GM21576 (cell line): ENCODE measurements around the gene ITGAE.

Source experiments
- ATAC-seq: cut with Tn5 transposase; IDR thresholded peaks from one replicate; pipeline ENCODE4 v1.9.1; 2021; ENCODE audit warnings: mild to moderate bottlenecking, moderate library complexity; ENCODE audit not compliant: unreplicated experiment

Gene ITGAE

DNA sequence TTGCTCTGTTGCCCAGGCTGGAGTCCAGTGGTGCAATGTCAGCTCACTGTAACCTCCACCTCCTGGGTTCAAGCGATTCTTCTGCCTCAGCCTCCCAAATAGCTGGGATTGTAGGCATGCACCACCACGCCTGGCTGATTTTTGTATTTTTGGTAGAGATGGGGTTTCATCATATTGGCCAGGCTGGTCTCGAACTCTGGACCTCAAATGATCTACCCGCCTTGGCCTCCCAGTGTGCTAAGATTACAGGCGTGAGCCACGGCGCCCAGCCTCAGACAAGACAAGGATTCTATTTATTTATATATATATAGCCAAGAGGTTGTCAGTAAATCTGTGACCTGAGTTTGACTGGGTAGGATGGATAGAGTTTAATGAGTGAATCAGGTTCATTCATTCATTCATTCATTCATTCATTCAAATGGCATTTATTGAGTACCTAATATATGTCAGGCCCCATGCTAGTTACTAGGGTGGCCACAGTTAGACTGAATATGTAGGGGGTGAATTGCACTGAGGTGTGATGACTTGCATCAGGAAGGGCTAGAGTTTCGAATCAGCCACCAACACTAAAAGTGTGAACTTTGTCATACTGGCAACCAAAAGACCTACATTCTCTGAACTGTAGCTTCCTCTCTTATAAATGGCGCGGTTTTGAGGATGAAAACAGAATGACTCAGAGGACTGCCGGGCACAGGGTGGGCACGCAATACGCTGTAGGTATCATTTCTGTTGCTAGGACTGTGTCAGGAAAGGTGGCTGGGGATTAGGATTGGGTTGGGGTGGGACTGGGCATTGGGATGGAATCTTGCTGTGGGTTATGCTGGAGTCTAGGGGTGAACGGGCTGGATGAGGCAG lies 37.8 kb downstream of the ITGAE start:
- no peak for ATAC-seq

DNA sequence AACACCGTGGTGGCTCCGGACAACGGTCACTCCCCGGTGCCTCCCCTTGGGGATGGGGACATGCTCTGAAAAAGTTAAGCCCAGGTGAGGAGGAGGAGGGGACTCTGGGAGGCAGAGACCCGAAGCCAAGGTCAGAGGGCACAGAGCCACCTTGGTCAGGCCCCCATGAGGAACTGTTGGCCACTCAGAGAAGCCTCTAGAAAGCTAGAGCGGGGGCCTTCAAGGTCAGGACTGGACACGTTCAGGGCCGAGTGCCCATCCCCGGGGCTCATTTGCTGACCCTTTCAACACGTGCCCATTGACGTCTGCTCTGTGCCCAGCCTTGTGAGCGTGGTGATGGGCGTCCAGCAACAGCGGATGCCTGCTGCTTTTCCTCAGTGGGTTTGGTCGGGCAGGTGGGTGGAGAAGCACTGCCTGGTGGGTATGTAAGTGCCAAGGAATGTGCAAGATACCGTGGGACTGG lies 39.0 kb downstream of the ITGAE start:
- ATAC-seq, result no peak

DNA sequence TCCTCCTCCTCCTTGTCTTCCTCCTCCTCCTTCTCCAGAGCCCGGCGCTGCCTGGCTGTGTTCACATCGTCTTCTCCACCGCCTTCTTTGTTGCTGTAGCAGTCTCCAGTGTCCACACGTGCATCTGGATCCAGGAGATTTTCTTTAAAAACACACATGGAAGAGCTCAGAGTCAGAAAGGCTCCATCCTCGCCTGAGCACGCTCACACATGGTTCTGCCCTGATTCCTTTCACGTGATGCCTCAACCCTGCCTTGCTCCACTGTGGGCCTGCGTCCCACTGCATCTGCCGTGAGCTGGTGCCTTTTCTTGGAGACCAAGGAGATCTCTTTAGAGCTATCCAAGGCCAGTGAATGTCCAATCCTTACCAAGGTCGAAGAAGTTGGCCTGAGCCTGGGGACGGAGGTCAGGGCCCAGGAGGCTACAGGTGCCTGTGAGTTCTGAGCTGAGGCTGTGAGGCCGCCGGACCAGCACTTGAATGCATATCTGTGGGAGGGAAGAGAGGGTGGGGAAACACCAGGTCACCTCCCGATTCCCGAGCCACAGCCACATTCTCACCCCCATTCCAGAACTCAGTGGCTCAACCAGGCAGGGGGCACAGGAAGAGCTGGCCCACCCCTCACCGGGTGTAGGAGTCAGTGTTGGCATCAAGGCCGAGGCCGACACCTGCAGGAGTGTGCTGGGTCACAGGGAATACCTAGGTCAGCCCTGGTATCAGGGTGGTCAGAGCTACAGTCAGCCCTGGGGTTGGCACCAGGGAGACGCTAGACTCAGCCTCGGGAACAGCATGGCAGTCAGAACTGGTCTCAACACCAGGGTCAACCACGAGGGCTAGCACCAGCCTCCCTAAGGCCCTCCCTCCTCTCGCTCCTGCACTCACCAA lies 39.7 kb downstream of the ITGAE start:
- ATAC-seq, result no peak

DNA sequence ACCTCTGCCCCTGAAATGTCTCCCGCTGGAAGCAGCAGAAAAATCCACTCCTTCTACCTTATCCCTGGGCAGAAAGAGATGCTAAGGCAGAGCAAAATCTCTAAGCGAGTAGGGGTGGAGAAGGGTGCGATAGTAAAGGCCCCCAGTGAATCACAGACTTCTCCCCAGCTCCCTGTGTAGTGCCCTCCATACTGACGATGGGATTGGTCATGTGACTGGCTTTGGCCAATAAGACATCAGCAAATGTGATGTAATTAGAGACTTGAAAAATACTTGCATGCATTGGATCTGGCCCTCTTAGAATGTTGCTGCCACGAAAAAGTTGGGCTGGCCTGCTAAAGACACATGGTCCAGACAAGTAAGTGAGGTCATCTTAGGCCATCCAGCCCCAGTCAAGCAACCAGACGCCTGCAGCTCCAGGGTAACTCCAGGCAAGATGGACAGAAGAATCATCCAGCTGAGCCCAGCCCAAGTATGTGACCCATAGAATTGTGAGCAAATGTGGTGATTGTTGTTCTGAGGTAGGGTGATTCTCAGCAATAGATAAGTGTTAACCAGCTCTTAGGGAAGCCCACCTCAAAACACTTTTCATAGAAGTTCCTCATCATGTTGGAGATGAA lies 41.3 kb downstream of the ITGAE start:
- ATAC-seq, result no peak

DNA sequence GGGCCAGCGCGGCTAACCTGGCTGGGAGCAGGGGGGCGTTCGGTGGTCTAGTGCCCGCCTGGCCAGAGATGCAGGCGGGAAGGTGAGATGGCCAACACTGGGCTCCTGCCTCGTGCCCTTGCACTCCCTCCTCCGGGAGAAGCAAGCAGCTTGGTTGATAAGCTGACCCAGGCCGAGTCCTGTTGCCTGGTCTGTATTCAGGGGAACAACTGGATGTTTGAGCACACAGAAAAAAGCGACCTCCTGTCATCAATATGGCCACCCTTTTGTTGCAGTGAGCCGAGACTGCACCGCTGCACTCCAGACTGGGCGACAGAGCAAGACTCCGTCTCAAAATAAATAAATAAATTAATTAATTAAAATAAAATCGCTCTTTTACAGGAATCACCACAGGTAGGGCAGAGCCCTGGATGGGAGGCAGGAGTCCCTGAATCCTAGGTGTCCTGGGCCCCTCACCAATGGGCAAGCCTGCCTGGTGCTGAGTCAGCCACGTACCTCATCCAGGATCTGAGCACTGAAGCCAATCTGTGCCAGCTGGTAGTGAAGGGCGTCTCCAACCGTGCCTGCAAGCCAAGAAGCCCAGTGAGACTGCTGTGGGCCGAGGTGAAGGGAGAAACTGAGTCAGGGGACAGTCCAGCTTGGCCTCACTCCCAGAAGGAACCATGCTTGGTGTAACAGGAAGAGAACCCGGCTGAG lies 45.5 kb downstream of the ITGAE start:
- ATAC-seq, result no peak

DNA sequence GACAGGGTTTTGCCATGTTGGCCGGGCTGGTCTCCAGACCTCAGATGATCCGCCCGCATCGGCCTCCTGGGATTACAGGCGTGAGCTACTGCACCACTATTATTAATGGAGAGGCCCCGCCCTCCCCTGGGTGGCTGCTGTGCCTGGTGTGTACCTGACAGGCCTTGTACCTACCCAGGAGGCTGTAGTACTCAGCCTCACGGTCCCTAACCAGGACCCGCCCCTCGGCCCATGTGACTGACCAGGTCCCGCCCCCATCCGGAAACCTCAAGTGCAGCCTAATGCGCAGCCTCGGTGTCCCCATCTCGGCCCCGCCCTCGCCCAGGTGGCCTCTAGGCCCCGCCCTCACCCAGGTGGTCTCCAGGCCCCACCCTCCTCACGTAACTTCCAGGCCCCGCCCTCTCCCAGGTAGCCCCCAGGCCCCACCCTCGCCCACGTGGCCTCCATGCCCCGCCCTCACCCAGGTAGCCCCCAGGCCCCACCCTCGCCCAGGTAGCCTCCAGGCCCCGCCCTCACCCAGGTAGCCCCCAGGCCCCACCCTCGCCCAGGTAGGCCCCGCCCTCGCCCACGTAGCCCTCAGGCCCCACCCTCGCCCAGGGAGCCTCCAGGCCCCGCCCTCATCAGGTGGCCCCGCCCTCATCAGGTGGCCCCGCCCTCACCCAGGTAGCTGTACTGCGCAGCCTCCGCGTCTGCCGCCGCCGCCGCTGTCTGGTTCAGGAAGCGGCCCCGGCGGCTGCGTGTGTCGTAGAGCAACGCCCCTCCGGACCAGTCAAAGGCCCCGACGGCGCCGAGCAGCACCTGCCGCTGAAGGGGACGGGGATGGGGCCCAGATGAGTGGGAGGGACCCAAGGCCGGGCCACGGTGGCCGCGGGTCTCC lies 46.3 kb downstream of the ITGAE start:
- ATAC-seq, result no peak

DNA sequence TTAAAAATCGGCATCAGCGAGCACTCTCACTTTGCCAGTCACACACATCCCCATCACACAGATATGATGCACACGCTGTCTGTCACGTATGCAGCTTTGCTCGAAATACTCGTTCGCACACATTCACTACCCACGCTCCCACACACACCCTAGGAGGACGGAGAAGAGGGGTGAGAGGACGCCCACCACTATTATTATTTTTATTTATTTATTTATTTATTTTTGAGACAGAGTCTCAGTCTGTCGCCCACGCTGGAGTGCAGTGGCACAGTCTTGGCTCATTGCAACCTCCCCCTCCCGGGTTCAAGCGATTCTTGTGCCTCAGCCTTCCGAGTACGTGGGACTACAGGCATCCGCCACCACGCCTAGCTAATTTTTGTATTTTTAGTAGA lies 46.9 kb downstream of the ITGAE start:
- ATAC-seq, result no peak

DNA sequence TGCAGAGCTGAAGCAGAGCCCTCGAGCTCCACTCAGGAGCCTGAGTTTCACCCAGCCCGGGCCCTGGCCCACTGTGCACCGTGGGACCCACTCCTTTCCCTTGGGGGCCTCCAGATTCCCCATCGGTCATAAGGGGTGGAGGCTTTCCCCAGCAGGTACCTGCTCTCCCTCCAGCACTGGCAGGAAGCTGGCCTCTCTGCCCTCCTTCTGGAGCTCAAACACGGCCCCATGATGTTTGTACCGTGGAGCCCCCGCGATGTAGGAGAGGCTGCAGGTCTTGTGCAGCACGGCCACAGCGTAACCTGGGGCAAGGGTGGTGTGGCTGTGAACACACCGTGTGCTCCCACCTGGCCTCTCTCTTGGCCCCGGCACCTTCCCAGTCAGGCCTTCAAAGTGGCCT lies 47.4 kb downstream of the ITGAE start:
- ATAC-seq, result no peak

DNA sequence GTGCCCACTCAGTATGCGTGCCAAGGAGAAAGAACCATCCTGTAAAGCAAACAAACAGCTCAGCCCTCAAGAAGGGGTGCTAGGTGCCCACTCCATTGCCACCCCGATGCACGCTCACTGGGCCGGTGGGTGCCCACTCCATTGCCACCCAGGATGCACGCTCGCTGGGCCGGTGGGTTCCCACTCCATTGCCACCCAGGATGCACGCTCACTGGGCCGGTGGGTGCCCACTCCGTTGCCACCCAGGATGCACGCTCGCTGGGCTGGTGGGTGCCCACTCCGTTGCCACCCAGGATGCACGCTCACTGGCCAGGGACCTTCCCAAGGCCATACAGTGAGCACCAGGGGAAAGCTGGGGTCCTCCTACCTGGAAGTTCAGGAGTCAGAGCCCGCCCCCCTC lies 49.2 kb downstream of the ITGAE start:
- ATAC-seq, result no peak

DNA sequence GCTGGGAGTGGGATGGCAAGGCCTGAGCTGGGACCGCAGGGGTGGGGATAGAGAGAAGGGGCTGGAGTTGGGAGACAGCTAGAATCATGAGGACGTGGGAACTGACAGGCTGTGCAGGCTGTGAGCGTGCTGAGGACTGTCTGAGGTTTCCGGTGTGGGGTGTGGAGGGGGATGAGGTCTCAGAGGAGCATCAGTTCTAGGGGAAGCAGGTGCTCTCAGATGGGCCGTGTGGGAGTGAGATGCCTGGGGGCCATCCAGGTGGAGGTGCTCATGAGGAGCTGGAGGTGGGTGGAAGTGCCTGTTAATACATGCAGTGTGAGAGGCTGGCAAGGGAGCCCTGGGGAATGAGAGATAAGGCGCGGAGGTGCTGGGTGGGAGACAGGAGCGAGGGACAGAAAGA lies 50.1 kb downstream of the ITGAE start:
- no peak for ATAC-seq

DNA sequence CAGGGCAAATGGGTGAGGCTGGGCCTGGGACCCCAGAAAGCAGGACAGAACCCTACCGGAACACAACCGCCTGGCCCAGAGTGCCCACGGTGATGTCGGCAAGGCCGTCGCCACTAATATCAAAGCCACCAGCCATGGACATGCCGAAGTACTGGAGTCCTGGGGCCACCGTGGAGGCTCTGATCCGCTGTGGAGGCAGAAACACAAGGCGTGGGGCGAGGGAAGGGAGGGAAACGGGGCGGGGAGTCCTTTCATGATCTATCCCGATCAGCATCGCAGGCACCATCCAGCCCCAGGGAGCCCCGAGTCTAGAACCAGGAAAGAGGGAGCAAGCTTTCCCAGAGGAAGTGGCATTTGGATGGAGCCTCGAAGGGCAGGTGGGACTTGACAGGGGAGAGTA lies 50.7 kb downstream of the ITGAE start:
- ATAC-seq, result no peak

DNA sequence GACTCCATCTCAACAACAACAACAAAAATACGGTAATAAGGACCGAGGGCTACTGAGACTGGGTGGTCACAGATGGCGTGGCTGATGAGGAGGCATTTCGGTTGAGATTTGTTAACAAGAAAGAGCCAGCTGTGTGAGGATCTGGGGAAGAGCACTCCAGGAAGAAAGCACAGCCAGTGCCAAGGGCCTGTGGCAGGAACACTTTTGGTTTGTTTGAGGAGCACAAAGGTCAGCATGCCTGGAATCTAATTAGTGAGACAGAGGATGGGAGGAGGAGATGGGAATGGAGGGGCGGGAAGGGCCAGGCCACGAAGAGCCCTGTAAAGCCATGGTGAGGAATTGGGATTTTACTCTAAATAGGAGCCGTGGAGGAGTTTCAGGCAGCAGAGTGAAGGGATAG lies 52.4 kb downstream of the ITGAE start:
- ATAC-seq, result no peak

DNA sequence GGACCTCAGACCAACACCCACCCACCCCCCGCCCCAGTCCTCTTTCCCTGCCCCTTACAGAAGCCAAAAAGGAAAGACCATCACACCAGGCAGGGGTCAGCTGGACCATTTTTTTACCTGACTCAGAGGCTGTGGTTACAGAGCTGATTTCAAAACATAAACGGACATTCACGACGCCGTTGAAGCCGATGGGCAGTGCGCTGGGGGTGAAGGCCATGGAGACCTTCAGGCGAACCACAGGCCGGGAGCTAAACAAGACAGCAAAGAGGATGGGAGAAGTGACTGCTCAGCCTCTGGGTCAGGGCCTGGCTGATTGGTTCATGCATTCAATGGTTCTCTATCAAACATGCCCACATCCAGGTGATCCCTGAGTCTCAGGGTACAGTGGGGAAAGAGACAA lies 53.2 kb downstream of the ITGAE start:
- ATAC-seq, result no peak

DNA sequence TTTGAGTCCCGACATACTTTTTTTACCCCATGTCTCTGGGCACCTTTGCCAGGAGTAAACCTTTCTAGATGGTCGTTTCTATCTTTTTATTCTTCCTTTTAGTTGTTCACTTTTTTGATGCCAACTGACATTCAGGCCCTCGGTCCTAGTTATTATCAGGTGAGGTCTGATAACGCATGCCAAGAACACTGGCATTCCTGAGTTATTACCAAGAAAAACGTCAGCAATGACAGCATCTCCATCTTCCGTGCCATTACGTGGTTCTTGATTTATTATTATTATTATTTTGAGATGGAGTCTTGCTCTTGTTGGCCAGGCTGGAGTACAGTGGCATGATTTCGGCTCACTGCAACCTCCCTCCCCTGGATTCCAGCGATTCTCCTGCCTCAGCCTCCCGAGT lies 55.9 kb downstream of the ITGAE start:
- ATAC-seq, result no peak

DNA sequence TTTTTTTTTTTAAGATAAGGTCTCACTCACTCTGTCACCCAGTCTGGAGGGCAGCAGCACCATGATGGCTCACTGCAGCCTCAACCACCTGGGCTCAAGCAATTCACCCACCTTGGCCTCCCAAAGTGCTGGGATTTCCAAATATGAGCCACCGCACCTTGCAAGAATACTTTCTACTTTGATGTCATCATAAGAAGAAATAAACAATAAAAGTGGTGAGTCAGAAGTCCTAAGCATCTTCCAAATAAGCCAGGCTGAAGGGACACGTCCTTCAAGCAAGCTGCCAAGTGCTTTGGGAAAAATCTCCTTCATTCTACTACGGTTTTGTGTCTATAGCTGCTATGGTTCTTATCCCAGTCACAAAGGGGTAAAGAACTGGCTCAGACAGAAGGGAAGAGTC lies 57.0 kb downstream of the ITGAE start:
- no peak for ATAC-seq

DNA sequence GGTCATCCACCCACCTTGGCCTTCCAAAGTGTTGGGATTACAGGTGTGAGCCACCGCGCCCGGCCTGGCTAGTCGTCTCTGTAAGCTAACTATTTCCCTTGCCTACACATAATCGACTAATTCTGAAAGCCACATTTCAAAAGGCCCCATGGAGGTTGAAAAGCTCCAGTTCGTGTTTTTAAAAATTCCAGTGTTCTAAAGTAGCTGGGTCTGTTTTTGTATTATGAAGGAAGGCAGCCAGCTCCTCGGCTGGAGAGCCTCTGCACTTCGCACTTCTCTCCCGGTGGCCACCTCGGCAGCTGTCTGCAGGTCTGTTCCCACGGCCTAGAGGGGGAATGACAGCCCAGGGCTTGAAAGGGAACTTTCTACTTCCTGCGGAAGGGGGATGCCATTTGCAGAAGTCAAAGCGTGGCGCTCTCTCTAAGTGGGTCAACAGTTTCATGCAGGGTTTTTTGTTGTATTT lies 60.3 kb downstream of the ITGAE start:
- no peak for ATAC-seq

DNA sequence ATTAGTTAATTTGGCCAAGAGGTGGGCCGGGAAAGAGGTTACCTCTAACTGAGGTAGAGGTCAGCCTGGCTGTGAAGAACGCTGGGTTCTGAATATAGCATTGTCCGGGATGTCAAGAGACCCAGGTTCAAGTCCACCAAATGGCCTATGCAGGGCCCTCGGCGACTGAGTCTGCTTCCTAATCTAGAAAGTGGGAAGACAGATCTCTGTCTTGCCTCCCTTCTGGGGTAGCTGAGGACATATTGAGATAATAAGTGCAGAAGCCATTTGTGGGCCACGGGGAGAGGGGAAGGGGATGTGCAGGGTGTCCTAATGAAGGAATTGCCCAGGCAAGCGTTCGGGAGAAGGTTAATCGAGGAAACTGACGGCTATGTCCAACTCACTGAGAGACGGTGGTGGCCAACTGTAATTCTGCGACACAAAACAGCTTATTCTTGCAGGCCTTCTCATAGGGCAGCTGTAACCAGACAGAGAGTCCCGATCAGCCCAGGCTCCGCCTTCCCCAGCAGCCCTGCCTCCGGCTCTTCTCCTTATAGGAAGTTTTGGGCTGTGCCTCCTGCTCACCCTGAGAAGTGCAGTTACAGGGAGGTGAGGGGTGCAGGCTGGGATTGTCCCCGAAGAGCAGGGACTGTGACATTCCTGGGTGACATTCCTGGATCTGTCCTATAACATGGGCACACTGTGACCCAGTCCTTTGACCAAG lies 61.4 kb downstream of the ITGAE start:
- ATAC-seq, result no peak

DNA sequence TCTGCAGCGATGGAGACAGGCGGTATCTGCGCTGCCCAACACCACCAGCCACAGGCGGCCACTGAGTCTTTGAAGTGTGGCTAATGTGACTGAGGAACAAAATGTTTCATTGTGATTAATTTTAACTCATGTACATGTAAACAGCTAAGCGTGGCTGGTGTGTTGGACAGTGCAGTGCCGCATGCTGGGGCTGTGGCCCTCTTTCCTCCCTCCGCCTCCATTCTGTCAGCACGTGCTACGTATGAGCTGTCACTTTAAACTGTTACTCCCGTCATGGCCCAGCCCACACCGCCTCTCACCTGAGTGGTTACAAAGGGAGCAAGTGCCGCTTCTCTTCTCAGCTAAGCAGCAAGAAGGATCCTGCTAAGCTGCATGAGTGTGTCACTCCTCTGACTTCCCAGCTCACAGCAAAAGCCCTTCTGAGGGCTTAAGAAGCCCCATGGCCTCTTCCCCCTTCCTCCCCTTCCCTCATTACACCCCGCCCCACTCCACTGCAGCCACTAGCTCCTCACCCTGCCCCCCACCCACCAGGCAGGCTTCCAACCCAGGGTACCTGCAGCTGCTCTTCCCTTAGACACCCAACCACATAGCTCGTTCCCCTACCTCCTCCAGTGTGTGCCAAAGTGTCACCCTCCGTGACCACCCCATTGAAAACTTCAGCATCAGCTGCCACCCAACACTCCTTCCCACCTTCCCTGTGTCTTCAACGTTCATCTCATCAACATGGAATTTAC lies 62.3 kb downstream of the ITGAE start:
- ATAC-seq, result no peak

DNA sequence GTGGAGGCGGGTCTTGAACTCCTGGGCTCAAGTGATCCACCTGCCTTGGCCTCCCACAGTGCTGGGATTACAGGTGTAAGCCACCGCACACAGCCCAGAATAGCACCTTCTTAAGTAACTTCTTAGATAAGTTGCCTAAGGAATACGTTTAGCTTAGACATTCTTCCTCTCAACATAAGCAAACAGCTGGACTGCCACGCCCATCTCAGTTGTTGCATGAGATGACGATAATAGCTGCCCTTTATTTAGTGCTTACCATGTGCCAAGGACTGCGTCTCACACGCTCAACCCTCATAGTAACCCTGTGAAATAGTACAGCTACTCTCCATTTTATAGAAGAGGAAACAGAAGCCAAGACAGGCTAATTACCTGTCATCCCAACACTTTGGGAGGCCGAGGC lies 65.5 kb downstream of the ITGAE start:
- ATAC-seq, result no peak
